ENCODE measurements around the gene DHH.

The DHH gene

DNA sequence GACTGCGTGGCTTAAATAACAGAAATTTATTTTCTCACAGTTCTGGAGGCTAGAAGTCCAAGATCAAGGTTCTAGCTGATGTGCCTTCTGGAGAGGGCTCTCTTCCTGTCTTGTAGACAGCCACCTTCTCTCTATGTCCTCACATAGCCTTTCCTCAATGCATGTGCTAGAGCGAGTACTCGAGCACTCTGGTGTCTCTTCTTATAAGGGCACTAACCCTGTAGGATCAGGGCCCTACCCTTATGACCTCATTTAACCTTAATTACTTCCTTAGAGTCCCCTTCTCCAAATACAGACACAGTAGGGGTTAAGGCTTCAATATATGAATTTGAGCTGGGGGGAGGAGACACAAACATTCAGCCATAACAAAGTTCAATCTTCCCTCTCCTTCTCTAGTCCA lies 10.2 kb downstream of the DHH start:
- no peak overlapping the region for H3K4me2 ChIP-seq (ENCODE audit: low read length)
- no peak overlapping the region for H2AFZ ChIP-seq (ENCODE audit: low read depth, low read length)
- H3K36me3 ChIP-seq (replicated peaks; ENCODE audit: low read depth, low read length) = no peaks in the 10 kb centered on the region
- no peaks in the 10 kb centered on the region for H3K9me3 ChIP-seq (ENCODE audit: insufficient read depth, low read length)
- no peaks in the 10 kb centered on the region for H4K20me1 ChIP-seq (ENCODE audit: insufficient read depth, low read length)
- TF ChIP-seq EZH2phosphoT487 (IDR thresholded peaks at IDR 0.05; ENCODE audit: low read depth) = no peak
- TF ChIP-seq, protein P1, sequence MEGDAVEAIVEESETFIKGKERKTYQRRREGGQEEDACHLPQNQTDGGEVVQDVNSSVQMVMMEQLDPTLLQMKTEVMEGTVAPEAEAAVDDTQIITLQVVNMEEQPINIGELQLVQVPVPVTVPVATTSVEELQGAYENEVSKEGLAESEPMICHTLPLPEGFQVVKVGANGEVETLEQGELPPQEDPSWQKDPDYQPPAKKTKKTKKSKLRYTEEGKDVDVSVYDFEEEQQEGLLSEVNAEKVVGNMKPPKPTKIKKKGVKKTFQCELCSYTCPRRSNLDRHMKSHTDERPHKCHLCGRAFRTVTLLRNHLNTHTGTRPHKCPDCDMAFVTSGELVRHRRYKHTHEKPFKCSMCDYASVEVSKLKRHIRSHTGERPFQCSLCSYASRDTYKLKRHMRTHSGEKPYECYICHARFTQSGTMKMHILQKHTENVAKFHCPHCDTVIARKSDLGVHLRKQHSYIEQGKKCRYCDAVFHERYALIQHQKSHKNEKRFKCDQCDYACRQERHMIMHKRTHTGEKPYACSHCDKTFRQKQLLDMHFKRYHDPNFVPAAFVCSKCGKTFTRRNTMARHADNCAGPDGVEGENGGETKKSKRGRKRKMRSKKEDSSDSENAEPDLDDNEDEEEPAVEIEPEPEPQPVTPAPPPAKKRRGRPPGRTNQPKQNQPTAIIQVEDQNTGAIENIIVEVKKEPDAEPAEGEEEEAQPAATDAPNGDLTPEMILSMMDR (IDR thresholded peaks at IDR 0.05; ENCODE audit: low read depth, low read length) = no peak
- H3K27me3 ChIP-seq (ENCODE audit: low read depth, low read length) = peaks cover 13% of the 10 kb centered on the region; the same call in 1 of the 2 replicates
- no peak overlapping the region for H3K27ac ChIP-seq (ENCODE audit: low read length)
- no peaks in the 10 kb centered on the region for H3K79me2 ChIP-seq (ENCODE audit: low read length)
- peaks cover 10% of the 10 kb centered on the region for H3K4me1 ChIP-seq (ENCODE audit: low read length)
- no peak overlapping the region for H3K9ac ChIP-seq (ENCODE audit: low read length)
- H3K4me3 ChIP-seq (ENCODE audit: low read length) = no peak overlapping the region

- TF ChIP-seq, protein P1 (IDR thresholded peaks at IDR 0.05; ENCODE audit: low read depth, low read length) = no peak
- TF ChIP-seq EZH2phosphoT487 (IDR thresholded peaks at IDR 0.05; ENCODE audit: low read depth) = no peak
- H3K9ac ChIP-seq (ENCODE audit: low read length) = no peak overlapping the region
- no peaks in the 10 kb centered on the region for H3K79me2 ChIP-seq (ENCODE audit: low read length)
- no peaks in the 10 kb centered on the region for H4K20me1 ChIP-seq (ENCODE audit: insufficient read depth, low read length)
- H3K4me3 ChIP-seq (ENCODE audit: low read length) = no peak overlapping the region
- no peaks in the 10 kb centered on the region for H3K9me3 ChIP-seq (ENCODE audit: insufficient read depth, low read length)
- H2AFZ ChIP-seq (ENCODE audit: low read depth, low read length) = no peak overlapping the region
- 0 out of 2 replicates have a peak, but pooled peaks cover 9% of the 10 kb centered on the region for H3K27me3 ChIP-seq (ENCODE audit: low read depth, low read length)
- no peak overlapping the region for H3K4me2 ChIP-seq (ENCODE audit: low read length)
- H3K4me1 ChIP-seq (ENCODE audit: low read length) = no peaks in the 10 kb centered on the region
- H3K36me3 ChIP-seq (replicated peaks; ENCODE audit: low read depth, low read length) = no peaks in the 10 kb centered on the region
- no peak overlapping the region for H3K27ac ChIP-seq (ENCODE audit: low read length)
These were observed 14.8 kb downstream of the DHH start for GRCh38 chr12:49079793-49080192.

DNA sequence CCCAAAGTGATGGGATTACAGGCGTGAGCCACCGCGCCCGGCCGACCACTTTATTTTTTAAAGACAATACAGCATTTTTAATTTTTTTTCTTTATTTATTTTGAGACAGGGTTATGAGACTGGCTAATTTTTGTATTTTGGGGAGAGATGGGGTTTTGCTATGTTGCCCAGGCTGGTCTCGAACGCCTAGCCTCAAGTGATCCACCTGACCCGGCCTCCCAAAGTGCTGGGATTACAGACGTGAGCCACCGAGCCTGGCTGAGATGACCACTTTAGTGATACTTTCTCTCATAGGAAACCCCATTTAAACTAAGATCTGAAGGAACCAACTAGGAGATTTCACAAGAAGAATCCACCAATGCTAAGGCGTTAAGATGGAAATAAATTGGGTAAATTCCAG lies 23.6 kb downstream of the DHH start:
- Histone ChIP-seq H3K27me3 (ENCODE audit: low read depth, low read length) (no peaks in the 10 kb centered on the region), H3K36me3 (replicated peaks; ENCODE audit: low read depth, low read length) (no peaks in the 10 kb centered on the region), H3K4me3 (ENCODE audit: low read length) (no peak overlapping the region), H3K9ac (ENCODE audit: low read length) (no peak overlapping the region), H3K79me2 (ENCODE audit: low read length) (peaks cover 5% of the 10 kb centered on the region; the same call in 1 of the 2 replicates), H3K4me2 (ENCODE audit: low read length) (no peak overlapping the region), H3K9me3 (ENCODE audit: insufficient read depth, low read length) (no peaks in the 10 kb centered on the region), H2AFZ (ENCODE audit: low read depth, low read length) (no peak overlapping the region), H3K27ac (ENCODE audit: low read length) (no peak overlapping the region), H3K4me1 (ENCODE audit: low read length) (peaks cover 10% of the 10 kb centered on the region), H4K20me1 (ENCODE audit: insufficient read depth, low read length) (no peaks in the 10 kb centered on the region)
- TF ChIP-seq, protein P1 (IDR thresholded peaks at IDR 0.05; ENCODE audit: low read depth, low read length) = no peak
- TF ChIP-seq EZH2phosphoT487 (IDR thresholded peaks at IDR 0.05; ENCODE audit: low read depth) = no peak

GRCh38 chr12:49069507-49070346 lies 24.9 kb downstream of the DHH start, which contains the start of gene RHEBL1:
Gene RHEBL1, minus strand, starts transcription at chr12:49069979. Its CDS starts 194 bp downstream, at chr12:49069785.
- Histone ChIP-seq H4K20me1 (ENCODE audit: insufficient read depth, low read length) (no peaks in the 10 kb centered on the region), H3K36me3 (replicated peaks; ENCODE audit: low read depth, low read length) (no peaks in the 10 kb centered on the region), H3K9me3 (ENCODE audit: insufficient read depth, low read length) (no peaks in the 10 kb centered on the region), H3K4me3 (ENCODE audit: low read length) (peak within 1 kb of the TSS; percentile 93), H2AFZ (ENCODE audit: low read depth, low read length) (peak within 1 kb of the TSS; percentile 93), H3K79me2 (ENCODE audit: low read length) (peaks cover 5% of the 10 kb centered on the region; the same call in 1 of the 2 replicates), H3K27me3 (ENCODE audit: low read depth, low read length) (no peaks in the 10 kb centered on the region), H3K27ac (ENCODE audit: low read length) (peak within 1 kb of the TSS; percentile 79), H3K4me1 (ENCODE audit: low read length) (peaks cover 10% of the 10 kb centered on the region), H3K9ac (ENCODE audit: low read length) (peak within 1 kb of the TSS; percentile 75), H3K4me2 (ENCODE audit: low read length) (peak within 1 kb of the TSS; percentile 99)
- TF ChIP-seq, protein P1 (IDR thresholded peaks at IDR 0.05; ENCODE audit: low read depth, low read length) = peak; percentile 19; the same call in 1 of the 2 replicates
- no peak for TF ChIP-seq EZH2phosphoT487 (IDR thresholded peaks at IDR 0.05; ENCODE audit: low read depth)
